ENCODE results near the gene TOMT.
"Not testable (repeated sequence)": the region's sequence is repeated elsewhere in the genome, so short reads cannot be mapped to it uniquely, and the experiment has no call there.

Gene TOMT

GRCh38 chr11:72129381-72129780 is 23.7 kb downstream of the TOMT start:
- no peak for DNase-seq

GRCh38 chr11:72132646-72133045 is 26.9 kb downstream of the TOMT start:
- DNase-seq = no peak

GRCh38 chr11:72135473-72135872 is 29.7 kb downstream of the TOMT start, which contains the start of gene FOLR3:
Gene FOLR3 (plus strand): TSS chr11:72135725. CDS start chr11:72135953, 228 bp downstream.
- DNase-seq = not testable (repeated sequence)

GRCh38 chr11:72135891-72136683 is 30.4 kb downstream of the TOMT start:
- no peak for DNase-seq

- no peak for DNase-seq
These were observed 31.0 kb downstream of the TOMT start for GRCh38 chr11:72136684-72137262.

GRCh38 chr11:72138821-72139390 is 33.2 kb downstream of the TOMT start:
- no peak for DNase-seq

- no peak for DNase-seq
These were observed 33.8 kb downstream of the TOMT start for GRCh38 chr11:72139500-72139899.

GRCh38 chr11:72140661-72141060 is 34.9 kb downstream of the TOMT start:
- DNase-seq = no peak

GRCh38 chr11:72141066-72141465 is 35.3 kb downstream of the TOMT start:
- no peak for DNase-seq

GRCh38 chr11:72142086-72142485 is 36.4 kb downstream of the TOMT start:
- DNase-seq = not testable (repeated sequence)

- DNase-seq = not testable (repeated sequence)
These were observed 36.8 kb downstream of the TOMT start for GRCh38 chr11:72142543-72142942.

- DNase-seq = no peak
These were observed 39.3 kb downstream of the TOMT start for GRCh38 chr11:72144807-72145565.

- no peak for DNase-seq
These were observed 40.9 kb downstream of the TOMT start for GRCh38 chr11:72146625-72147024.

- no peak for DNase-seq
These were observed 45.2 kb downstream of the TOMT start for GRCh38 chr11:72150882-72151281.

GRCh38 chr11:72153874-72154273 is 48.1 kb downstream of the TOMT start:
- DNase-seq = not testable (repeated sequence)

GRCh38 chr11:72154816-72155215 is 49.1 kb downstream of the TOMT start:
- no peak for DNase-seq

GRCh38 chr11:72155751-72156150 is 50.0 kb downstream of the TOMT start:
- DNase-seq = no peak

- DNase-seq = no peak
These were observed 51.4 kb downstream of the TOMT start for GRCh38 chr11:72157131-72157530.
